Fibroblast of mammary gland (primary cell): ENCODE measurements around the gene HEXIM2.
"Not testable (repeated sequence)": the region's sequence is repeated elsewhere in the genome, so short reads cannot be mapped to it uniquely, and the experiment has no call there.

Source experiments
- DNase-seq: peaks from one replicate; pipeline ENCODE4 v3.0.0-alpha.2; 2010; ENCODE audit warnings: low read depth
- H3K4me3 ChIP-seq: 2 replicates; pipeline ENCODE4 v1.5.1; 2011; ENCODE audit warnings: low read depth, mild to moderate bottlenecking, low read length, moderate library complexity; ENCODE audit not compliant: control insufficient read depth
- TF ChIP-seq, protein P1 (sequence below): conservative IDR thresholded peaks from 2 replicates; pipeline ENCODE4 v1.5.1; 2011; ENCODE audit warnings: low read depth, low read length, inconsistent platforms; ENCODE audit not compliant: control insufficient read depth, insufficient read depth

Gene HEXIM2

DNA sequence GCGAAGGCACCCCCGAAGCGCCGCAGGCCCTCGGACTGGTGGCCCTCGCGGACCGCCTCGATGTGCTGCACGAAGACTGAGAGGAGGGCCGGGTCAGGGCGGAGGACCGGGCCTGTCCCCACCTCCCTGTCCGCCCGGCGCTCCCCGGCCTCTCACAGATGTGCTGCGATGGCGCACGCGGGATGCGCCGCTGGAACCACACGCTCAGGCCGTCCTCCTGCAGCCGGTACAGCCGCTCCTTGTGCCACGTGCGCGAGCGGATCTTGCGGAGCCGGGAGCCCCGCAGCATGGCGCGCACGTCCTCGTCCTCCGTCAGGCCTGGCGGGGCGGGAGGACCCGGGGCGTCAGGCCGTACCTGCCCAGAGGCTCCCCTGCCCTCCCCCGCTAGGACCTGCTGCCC lies 40.6 kb upstream of the HEXIM2 start:
- TF ChIP-seq, protein P1, sequence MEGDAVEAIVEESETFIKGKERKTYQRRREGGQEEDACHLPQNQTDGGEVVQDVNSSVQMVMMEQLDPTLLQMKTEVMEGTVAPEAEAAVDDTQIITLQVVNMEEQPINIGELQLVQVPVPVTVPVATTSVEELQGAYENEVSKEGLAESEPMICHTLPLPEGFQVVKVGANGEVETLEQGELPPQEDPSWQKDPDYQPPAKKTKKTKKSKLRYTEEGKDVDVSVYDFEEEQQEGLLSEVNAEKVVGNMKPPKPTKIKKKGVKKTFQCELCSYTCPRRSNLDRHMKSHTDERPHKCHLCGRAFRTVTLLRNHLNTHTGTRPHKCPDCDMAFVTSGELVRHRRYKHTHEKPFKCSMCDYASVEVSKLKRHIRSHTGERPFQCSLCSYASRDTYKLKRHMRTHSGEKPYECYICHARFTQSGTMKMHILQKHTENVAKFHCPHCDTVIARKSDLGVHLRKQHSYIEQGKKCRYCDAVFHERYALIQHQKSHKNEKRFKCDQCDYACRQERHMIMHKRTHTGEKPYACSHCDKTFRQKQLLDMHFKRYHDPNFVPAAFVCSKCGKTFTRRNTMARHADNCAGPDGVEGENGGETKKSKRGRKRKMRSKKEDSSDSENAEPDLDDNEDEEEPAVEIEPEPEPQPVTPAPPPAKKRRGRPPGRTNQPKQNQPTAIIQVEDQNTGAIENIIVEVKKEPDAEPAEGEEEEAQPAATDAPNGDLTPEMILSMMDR = no peak
- H3K4me3 ChIP-seq = no peak overlapping the region
- no peak for DNase-seq

DNA sequence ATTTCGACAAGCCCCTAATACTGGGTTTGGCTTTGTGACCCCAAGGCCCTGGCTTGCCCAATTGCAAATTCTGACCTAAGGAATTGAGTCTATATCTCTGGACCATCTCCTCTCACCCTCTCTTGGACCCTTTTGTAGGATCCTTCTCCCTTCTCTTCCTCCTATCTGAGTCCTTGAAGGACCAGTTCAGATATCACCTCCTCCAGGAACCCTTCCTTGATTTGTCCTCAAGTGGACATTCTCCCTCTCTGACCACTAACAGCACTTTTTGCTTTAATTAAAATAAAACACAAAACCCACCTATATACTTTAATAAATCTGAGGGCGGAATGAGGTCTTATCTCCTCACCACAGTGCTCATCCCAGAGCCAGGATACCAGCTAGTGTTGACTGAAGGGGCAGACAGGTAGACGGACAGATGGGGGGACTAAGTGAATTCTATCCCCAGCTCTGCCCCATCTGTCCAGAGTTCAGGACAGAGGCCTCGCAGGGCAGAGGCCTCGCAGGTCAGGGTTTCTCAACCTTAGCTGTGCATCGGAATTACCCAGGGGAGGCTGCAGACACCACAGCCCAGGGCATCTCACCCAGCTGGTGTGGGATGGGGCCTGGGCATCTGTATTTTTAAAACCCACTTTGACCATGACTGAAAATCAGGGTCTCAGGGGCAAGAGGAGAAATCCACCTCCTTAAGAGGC lies 38.5 kb upstream of the HEXIM2 start:
- TF ChIP-seq, protein P1 = no peak
- DNase-seq = no peak

DNA sequence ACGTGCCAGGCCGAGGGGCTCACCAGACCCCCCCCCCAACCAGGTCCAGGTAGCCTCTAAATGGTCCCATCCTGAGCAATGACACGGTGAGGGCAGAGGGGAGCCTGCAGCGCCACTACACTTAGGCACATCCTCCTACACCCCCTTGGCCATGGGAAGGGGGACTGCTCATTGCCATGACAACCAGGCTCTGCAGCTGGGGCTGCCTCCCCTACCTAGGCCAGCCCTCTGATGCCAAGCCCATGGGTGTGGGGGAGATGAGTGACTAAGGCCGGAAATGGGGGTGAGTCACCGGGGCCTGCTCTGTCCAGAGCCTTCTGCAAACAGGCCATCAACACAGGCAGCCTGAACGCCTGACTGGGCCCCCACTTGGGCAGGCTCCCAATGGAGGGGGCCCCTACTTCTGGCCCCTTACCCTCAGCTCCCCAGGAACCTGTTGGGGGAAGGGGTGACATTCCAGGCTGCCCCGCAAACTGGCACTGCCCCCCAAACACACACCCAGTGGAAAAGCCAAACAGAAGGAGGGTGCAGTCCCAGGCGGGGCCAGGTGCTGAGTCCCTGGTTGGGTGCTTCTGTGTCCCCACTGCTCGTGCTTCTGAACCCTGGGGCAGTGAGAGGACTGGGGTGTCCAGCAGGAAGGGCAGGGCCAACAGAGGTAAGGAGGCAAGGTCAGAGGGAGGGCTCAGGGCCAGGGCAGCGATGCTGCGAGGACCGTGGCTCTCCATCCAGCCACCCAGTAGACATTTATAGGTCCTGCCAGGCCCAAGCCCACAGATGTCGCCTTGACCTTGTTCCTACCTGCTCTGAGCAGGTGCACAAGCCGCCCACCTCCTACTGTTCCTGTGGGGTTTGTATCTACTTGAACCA lies 37.5 kb upstream of the HEXIM2 start:
- TF ChIP-seq, protein P1 = no peak
- peak; percentile 86 for DNase-seq
- H3K4me3 ChIP-seq = no peak overlapping the region

More for the DNA sequence above, 38.5 kb upstream of the HEXIM2 start:
- no peak overlapping the region for H3K4me3 ChIP-seq

DNA sequence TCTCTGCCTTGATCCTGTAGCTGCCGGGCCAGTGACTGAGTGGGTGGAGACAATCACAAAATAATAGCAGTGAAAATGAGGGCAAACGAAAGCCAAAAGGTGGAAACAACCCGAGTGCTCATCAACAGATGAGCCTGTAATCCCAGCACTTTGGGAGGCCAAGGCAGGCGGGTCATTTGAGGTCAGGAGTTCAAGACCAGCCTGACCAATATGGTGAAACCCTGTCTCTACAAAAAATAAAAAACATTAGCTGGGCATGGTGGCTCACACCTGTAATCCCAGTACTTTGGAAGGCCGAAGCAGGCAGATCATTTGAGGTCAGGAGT lies 36.9 kb upstream of the HEXIM2 start:
- H3K4me3 ChIP-seq, DNase-seq: not testable (repeated sequence)

DNA sequence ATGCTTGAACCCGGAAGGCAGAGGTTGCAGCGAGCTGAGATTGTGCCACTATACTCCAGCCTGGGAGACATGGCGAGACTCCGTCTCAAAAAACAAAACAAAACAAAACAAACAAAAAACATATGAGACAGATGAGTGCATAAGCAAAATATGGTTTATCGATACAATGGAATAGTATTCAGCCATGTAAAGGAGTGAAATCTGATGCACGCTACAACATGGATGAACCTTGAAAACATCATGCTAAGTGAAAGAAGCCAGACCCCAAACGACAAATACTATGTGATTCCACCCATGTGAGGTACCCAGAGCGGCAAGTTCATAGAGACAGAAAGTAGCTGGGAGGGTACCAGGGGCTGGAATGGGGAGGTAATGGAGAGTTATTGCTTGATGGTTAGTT lies 36.2 kb upstream of the HEXIM2 start:
- H3K4me3 ChIP-seq = no peak overlapping the region
- DNase-seq = no peak
- TF ChIP-seq, protein P1 = no peak

DNA sequence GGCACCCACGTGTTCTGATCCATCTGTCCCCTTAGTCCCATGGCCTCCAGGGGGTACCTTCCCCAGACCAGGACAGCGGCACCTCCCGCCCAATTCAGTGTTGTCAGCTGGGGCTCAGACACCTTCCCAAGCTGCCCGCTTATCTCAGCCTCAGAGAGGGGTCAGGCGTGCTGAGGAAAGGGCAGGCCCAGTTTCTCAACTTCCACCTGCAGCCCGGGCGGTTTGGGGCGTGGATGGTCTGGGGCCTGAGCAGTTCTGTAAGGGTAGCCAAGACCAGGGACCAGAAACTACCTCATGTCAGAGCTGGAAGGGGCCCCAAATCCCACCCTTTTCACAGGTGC lies 34.5 kb upstream of the HEXIM2 start:
- TF ChIP-seq, protein P1 = no peak
- DNase-seq = no peak
- no peak overlapping the region for H3K4me3 ChIP-seq

DNA sequence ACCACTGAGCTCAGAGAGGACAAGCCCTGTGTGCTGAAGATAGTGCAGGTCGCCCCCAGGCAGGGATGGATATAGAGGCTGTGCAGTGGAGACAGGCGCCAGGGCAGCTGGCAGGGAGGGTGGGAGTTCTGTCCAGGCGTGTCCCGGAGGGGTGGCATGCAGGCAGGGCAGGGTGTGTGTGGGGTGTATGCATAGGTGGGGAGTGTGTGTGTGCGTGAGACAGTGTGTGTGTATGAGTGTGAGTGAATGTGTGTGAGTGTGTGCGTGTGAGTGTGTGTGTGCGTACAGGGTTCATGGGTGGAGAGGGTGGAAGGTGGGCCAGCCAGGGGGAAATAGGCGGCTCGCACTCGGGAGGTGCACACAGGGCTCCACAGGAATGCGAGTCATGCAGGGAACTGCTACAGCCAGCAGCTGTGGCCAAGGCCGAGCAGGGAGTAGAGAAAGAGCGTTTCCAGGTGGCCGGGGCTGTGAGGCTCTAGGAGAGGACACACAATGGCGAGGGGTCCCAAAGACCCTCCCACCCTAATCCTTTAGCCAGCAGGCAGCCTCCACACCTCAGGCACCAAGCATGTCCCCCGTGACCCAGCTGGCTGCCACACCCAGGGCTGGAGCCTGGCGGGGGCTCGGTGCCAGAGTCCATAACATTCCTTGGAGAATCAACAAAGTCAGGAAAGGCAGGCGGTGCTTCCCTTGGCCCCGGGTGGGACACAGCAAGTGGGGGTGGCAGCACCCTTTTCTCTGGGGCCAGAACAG lies 34.0 kb upstream of the HEXIM2 start:
- no peak for DNase-seq
- TF ChIP-seq, protein P1 = no peak
- no peak overlapping the region for H3K4me3 ChIP-seq
